NCI-H748 treated with DMSO at 0.1 percent for 48 hours (cell line): ENCODE data around the gene CR1L.
"Not testable (repeated sequence)": the region's sequence is repeated elsewhere in the genome, so short reads cannot be mapped to it uniquely, and the experiment has no call there.

Experiments
- DNase-seq: peaks from one replicate; lab custom pipeline; 2025; lab: John Stamatoyannopoulos, UW

The CR1L gene

DNA sequence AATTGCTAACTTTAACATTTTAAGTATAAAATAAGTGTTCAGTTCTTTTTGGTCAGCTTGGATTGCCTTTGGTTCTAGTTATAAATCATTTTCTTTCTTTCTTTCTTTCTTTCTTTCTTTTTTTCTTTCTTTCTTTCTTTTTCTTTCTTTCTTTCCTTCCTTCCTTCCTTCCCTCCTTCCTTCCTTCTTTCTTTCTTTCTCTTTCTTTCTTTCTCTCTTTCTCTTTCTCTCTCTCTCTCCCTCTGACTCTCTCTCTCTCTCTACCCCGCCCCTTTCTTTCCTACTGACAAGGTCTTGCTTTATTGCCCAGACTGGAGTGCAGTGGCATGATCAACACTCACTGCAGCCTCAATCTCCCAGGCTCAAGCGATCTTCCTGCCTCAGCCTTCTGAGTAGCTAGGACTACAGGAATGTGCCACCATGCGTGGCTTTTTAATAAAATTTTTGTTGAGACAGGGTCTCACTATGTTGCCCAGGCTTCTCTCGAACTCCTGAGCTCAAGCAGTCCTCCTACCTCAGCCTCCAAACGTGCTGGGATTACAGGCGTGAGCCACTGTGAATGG is 38.0 kb downstream of the CR1L start:
- DNase-seq, result not testable (repeated sequence)

DNA sequence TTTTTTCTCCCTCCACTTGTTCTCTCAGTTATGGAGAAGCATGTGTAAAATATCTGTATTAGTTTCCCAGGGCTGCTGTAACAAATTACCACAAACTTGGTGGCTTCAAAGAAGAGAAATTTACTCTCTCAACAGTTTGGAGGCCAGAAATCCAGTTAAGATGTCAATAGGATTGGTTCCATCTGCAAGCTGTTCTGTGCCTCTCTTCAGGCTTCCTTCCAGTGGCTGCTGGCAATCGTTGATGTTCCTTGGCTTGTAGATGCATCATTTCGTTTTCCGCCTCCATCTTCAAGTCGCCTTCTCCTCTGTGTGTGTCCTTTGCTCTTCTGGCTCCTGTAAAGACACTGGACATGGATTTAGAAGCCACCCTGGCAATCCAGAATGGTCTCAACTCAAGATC is 45.6 kb downstream of the CR1L start:
- DNase-seq, result not testable (repeated sequence)

DNA sequence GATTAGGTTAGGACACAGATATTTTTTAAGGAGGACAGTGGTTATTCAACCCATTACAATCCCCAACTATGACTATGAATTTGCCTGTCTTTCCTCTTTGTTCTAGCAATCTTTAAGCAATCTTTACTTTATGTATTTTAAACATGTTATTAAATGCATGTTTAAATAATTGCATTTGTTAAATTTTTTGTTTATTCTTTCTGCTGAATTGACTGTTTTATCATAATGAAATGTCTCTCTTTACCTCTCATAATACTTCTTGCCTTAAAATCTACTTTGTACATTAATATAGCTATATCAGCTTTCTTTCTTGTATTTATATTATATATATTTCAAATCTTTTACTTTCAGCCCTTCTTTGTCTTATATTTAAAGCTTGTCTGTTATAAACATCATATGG is 46.1 kb downstream of the CR1L start:
- no peak for DNase-seq

DNA sequence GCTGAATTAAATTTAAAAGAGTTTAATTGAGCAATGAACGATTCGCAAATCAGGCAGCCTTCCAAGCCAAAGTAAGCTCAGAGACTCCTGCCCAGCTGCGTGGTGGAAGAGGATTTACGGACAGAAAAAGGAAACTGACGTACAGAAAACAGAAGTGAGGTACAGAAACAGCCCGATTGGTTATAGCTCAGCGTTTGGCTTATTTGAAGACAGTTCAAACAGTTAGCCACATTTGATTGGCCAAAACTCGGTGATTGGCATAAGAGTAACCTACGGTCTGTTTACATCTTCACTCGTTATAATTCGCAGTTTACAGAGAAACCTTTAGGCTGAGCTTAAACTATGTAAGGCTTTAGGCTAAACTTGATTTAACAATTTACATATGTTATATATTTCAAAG is 46.9 kb downstream of the CR1L start:
- DNase-seq, result no peak

DNA sequence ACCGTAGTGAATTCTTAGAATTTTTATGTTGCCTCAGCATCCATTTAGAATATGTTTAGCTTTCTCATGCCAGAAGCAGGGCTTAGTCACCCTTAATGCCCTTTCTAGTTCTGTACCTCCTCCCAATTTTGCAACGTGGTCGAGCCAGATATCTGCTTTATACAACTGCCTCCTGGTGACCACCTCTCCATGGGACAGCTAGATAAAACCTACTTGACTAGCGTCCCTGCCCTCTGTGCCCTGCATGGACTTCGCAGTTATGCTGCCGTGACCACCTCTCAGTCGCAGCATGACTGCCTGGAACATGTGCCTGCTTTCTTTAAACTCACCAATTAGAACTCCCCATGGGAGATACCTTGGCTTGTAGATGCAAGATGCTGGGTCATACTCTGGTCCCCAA is 47.4 kb downstream of the CR1L start:
- not testable (repeated sequence) for DNase-seq

DNA sequence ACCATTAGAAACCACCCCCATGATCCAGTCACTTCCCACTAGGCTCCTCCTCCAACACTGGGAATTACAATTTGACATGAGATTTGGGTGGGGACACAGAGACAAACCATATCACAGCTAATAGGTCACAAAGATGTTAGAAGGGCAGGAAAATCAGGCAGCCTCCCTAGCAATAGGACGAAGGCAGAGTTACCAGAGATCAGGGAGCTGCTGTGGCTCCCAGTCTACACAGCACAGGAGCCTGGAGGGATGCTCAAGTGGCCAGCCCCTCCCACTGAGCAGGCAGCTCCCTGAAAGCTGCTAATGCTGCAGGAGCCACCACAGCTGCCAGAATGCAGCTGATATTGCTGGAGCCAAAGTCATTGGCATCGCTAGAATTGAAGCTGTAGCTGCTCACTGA is 51.0 kb downstream of the CR1L start:
- no peak for DNase-seq

DNA sequence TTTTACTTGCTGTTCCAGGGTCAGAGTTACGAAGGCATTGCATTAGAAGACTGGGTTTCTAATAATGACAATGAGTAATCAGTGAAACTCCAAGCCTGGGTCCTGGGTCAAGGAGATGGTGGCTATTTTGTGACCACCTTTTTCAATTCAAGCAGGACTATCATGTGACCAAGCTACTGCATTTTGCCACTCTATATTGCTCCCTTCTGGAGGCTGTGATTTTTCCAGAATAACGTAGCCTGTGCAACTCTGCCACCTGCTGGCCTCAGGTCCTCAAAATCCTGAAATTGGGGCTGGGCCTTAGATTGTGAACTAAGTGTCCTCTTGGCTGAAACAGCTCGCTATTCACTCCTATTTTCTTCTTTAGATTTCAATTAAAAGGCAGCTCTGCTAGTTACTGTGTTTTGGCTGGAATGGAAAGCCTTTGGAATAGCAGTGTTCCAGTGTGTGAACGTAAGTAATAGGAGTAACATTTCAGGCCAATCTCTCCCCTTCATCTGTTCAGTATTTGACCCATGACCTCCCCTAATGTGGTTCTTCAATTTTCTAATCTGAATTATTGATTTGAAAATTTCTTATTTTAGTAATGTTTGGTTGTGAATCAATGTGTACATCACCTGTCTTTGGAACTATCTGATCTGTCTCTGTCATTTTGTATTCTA is 54.0 kb downstream of the CR1L start:
- DNase-seq, result no peak

DNA sequence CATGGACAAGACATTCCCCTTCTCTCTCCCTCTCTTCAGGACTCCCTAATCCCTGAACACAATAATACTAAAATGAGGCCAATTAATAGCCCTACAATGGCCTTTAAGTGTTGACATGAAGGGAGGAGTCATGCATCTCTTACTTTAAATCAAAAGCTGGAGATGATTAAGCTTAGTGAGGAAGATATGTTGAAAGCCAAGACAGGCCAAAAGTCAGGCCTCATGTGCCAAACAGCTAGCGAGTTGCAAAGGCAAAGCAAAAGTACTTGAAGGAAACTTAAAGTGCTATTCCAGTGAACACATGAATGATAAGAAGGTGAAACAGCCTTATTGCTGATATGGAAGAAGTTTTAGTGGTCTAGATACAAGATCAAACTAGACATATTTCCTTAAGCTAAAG is 57.4 kb downstream of the CR1L start:
- no peak for DNase-seq

DNA sequence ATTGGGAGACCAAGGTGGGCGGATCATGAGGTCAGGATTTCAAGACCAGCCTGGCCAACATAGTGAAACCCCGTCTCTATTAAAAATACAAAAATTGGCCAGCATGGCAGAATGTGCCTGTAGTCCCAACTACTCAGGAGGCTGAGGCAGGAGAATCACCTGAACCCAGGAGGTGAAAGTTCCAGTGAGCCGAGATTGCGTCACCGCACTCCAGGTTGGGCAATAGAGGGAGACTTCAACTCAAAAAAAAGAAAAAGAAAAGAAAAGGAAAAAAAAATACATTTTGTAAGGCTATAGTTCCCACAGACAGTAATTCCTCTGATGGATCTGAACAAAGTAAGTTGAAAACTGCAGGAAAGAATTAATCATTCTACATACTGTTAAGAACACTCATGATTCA is 58.8 kb downstream of the CR1L start:
- no peak for DNase-seq

DNA sequence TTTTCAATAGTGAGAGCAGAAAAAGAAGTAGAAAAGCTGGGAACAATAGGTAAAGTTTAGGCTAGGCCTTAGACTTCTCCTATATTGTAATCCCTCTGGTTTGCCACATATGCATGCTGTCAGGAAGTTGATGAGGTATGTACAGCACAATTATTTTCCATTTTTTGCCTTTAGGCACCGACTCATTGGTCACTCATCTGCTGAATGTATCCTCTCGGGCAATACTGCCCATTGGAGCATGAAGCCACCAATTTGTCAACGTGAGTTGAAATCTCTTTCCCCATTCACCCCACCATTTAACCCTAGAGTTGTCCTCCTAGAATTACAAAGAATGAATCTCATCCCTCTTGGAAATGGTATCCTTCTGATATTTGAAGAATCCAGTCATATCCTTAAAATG is 63.1 kb downstream of the CR1L start:
- not testable (repeated sequence) for DNase-seq

DNA sequence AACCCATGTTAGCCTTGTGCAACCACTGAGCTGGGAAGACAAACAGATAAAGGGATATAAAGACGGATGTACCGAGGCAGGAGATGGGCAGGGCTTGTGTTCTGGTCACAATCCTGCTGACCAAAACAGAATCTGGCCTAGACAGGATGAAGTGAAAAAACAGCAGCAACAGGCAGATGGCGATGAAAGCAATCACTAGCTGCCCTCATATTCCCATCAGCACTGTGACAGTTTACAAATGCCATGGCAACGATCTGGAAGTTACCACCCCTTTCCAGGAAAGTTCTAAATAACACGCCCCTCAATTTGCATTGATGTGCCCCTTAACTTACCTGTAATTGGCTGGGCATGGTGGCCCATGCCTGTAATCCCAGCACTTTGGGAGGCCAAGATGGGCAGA is 66.4 kb downstream of the CR1L start:
- DNase-seq, result no peak

DNA sequence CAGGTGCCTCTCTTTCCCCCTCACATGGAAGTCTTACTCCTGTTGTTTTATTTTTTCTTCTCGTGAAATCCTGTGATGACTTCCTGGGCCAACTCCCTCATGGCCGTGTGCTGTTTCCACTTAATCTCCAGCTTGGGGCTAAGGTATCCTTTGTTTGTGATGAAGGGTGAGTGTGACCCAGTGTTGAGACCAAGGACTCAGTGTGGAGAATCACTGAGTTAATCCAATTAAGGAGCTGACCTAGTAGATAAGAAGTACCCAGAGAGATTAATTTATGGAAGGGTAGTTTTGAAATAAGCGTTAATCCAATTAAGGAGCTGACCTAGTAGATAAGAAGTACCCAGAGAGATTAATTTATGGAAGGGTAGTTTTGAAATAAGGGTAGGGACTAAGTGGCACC is 67.8 kb downstream of the CR1L start:
- DNase-seq, result not testable (repeated sequence)

DNA sequence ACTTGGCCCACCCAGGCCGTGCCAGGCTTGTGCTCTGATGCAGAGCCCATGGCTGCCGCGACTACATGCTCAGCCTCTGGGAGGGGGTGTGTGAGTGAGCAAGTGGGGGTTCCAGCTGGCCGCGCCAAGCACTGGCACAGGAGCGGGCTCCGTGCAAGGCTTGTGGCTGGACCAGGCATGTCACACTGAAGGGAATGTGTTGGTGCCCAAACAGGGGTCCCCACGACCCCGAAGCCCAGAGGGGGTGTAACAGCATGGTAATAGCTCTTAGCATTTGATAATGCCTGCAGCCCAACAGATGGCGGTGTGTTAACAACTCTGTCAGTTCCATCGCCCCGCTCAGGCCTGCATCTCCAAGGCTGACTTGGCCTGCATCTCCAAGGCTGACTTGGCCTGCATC is 68.6 kb downstream of the CR1L start:
- no peak for DNase-seq

DNA sequence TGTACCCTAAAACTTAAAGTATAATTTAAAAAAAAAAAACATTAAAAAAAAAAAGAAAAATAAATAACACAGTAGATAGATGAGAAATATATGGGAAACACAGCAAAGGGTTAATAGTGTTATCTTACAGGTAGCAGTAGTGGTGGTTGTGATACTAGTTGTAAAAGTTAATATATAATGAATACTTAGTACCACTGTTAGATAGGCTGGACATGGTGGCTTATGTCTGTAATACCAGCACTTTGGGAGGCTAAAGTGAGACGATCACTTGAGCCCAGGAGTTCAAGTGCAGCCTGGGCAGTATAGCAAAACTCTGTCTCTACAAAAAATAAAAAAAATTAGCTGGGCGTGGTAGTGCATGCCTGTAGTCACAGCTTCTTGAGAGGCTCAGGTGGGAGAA is 74.3 kb downstream of the CR1L start:
- no peak for DNase-seq

DNA sequence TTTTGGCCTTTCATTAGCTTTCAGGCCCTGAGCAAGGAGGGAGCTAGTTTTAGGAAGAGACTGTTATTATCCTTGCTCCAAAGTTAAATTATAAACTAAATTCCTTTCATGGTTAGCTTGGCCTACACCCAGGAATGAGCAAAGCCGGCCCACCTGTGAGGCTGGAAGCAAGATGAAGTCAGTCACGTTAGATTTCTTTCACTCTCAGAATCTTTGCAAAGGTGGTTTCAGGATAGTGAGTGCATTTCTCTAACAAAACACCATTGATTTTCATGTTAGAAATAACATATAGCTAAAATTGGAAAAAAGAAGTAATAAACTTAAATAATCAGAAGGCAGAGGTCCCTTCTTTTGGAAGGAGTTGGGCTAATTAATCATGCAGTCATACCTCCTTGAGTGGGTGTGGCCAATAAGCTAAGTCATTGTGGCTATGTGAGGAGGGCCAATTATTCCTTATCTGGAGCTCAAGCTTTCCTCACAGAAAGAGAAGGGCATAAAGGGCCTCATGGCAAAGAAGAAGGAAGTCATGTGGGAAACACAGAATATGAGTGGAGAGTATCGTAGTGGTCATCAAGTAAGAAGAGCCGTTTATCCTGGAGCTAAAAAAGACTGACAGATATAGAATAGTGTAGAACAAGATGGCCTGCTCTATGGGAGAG is 83.4 kb downstream of the CR1L start:
- DNase-seq, result not testable (repeated sequence)

DNA sequence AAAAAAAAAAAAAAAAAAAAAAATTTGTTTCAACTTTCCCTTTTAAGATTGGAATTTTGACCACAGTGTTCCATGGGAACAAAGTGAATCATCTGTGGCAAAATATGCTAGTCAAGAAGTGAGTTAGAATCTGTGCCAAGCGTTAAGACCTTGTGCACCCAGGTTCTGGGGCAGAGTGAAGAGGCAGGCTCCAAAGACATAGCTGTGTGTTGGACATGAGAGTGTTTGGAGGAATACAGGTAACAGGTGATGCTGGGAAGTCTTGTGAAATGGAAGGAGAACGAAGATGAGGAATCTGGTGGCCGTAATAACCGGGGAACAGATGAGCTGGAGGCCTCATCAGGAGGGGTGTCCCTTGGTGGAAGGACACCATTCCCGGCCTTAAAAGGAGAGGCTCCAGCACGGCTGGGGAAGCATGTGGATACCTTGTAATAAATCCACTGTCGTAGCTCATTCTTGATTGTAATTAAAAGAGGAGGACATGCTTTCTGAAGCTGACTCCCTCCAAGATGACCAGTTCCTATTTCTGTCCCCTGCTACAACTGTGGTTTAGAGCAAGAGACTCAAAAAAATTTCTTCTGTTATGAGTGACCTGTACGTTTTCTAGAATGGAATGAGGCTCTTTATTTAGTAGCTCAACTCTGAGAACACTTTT is 92.7 kb downstream of the CR1L start:
- not testable (repeated sequence) for DNase-seq

DNA sequence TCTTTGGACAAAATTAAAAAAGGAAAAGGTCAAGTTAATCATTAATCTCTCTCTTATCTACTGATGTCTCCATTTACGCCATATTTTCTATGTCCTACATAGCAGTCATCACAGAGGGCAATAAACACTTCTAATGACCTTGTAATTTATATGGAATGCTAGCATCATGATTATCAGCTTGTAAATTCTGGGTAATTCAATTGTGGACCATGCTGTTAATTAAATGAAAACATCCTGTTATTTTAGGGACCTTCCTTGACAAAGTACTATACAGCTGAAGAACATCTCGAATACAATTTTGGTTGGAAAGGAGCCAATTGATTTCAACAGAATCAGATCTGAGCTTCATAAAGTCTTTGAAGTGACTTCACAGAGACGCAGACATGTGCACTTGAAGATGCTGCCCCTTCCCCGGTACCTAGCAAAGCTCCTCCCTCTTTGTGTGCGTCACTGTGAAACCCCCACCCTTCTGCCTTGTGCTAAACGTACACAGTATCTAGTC is 93.3 kb downstream of the CR1L start:
- not testable (repeated sequence) for DNase-seq

DNA sequence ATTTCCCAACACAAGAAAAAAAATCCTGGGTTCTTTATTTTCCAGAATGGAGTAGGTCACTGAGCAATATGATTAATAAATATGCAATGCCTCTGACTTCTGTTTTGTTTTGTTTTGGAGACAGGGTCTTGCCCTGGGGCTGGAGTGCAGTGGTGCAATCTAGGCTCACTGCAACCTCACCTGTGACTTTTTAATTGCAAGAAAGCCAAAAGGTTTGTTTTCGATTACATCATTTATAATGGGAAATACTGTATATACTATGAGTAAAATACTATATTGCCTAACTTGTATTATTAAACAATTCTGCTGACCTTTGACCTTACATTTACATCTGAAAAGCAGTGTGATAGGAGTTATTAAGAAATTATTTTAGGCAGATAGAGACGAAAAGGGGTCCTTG is 95.3 kb downstream of the CR1L start:
- DNase-seq, result no peak

DNA sequence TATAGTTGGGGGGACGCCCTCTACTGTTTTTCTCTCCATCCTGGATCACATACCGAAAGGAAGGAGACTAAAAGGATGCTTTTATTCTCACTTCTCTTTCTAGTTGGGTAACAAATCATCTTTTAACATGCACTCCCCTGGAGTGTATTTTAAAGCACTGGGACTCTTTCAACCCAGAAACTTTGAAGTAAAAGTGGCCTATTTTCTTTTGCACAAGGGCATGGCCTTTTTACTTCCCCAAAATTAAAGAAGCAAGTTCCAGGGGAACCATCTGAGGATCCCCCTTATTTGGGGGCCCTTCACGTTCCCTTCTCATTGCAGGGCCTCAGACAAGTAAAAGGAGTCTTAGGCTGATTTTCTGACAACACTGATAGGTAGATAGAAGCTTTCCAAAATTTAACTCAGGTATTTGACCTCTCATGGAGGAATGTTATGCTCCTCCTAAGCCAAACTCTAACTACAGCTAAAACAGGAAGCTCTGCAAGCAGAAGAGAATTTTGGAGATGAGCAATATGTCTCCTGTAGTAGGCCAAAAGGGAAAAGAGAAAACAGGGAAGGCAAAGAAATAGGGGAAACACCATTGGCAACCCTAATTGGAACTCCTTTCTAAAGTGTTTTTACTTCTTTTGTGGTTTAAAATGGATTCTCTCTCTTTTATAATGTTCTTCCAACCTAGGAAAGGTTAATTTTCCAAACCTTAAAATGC is 98.1 kb downstream of the CR1L start:
- DNase-seq, result no peak

DNA sequence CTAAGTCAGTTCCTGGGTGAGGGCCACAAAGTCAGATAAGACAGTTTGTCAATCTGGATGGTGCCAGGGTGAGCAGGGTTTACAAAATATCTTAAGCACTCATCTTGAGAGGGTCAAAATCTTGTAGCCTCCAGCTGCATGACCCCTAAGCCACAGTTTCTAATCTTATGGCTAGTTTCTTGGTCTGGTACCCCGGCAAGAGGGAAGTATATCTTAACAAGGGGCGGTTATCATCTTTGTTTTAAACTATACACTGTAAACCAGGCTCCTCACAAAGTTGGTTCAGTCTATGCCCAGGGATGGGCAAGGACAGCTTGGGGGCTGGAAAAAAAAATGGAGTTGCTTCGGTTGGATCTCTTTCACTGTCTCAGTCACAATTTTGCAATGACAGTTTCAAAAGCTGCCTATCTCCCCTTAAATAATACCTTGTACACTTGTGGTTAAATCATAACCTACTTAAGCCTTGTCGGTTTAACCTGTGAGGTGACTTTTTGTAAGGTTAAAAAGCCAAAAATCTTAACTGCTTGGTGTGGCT is 99.1 kb downstream of the CR1L start:
- DNase-seq, result no peak

DNA sequence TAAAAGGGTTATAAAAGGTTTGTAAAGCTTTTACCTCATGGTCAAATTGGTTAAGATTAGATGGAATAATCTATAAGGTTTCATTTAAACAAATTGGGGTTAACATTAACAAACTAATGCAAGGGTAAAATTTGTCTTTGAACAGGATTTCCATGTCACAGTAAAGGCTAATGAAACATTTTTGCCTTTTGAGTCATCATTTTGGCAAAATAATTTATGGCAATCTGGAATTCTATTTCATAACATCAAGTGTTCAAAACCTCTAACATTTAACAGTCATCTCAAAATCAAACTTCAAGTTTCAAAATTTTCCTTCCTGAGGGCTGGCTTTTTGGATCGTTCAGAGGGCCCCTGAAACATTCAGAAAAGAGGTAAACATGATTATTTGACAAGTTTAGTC is 100.4 kb downstream of the CR1L start:
- DNase-seq, result no peak
